GM13977 (cell line): Measurements from ENCODE around the gene KIF26A.

Experiments used
- DNase-seq: peaks from one replicate; pipeline ENCODE4 v3.0.0; 2012; ENCODE audit warnings: low spot score
- in situ Hi-C: fragments of 300-500 bp; cut with MboI; formaldehyde crosslinking; loops from one replicate; pipeline ENCODE4 v1.12.0; 2022; ENCODE audit warnings: low sequenced_read_pairs, low pct_unique_long_range_greater_than_20kb, mixed read lengths, inconsistent platforms; ENCODE audit not compliant: unreplicated experiment
- TF ChIP-seq, protein P1 (sequence below): IDR thresholded peaks from 2 replicates; pipeline ENCODE4 v1.5.1; 2012; ENCODE audit warnings: mild to moderate bottlenecking, control low read depth; ENCODE audit not compliant: insufficient read depth; ENCODE audit errors: extremely low read depth, missing control alignments

The KIF26A gene

DNA sequence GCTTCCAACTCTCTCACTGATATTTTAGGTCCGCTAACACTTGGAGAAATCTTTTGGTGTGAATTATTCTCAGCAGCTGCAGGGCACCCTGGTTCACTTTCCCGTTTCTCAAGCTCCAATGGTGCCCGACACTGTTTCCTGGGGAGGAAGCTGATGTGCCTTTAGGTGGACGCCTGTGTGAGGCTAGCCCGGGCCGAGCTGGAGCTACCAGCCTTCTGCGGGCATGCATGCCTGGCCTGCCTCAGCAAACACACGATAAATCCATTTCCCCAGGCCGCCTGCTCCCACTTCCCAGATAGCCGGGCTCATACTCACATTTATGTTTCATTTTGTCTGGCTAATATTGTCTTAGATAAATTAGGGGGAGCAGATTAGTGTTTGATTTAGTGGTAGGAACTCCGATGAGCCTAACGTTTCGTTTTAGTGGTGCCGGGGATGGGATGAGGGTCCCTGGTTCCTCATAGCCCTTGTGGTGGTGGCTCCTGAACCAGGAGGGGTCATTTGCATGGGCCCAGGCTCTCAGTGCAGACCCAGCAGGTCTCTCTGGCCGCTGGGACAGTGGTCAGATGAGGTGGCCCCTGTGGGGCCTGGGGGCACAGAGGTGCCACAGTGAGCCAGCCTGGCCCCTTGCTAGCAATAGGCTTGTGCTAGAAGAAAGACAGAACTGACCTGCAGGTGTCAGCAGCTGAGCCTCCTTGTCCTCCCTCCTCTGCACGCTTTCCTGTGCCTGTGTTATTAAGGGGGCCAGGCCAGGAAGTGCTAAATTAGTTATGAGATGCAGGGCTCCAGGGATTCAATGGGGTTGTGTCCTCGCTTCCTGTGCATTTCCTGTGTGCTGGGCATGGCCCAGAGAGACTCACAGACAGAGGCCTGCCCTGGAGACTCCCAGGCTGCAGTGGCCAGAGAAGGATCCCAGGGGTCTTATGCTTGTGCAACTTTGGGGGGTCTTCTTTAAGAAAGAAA, 88.3 kb downstream of the KIF26A start:
- TF ChIP-seq, protein P1, sequence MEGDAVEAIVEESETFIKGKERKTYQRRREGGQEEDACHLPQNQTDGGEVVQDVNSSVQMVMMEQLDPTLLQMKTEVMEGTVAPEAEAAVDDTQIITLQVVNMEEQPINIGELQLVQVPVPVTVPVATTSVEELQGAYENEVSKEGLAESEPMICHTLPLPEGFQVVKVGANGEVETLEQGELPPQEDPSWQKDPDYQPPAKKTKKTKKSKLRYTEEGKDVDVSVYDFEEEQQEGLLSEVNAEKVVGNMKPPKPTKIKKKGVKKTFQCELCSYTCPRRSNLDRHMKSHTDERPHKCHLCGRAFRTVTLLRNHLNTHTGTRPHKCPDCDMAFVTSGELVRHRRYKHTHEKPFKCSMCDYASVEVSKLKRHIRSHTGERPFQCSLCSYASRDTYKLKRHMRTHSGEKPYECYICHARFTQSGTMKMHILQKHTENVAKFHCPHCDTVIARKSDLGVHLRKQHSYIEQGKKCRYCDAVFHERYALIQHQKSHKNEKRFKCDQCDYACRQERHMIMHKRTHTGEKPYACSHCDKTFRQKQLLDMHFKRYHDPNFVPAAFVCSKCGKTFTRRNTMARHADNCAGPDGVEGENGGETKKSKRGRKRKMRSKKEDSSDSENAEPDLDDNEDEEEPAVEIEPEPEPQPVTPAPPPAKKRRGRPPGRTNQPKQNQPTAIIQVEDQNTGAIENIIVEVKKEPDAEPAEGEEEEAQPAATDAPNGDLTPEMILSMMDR: no peak
- no peak for DNase-seq
- in situ Hi-C loops: no loop called here

DNA sequence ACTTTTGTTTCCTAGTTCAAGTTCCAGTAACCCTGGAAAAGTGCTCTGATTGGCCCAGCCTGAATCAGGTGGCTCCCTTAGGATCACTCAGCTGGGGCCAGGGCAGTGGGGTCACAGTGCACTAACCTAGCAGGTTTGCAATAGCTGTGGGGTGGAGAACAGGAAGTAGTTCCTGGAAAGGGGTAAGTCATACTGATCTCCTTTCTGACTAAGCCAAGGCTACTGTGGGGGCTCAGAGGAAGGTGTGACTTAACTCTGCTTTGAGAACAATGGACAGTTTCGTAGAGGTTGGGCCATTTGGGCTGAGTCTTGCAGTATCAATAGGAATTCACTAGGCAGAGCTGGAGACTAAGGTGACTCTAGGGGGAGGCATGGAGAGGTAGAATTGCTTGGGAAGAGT, 89.4 kb downstream of the KIF26A start:
- in situ Hi-C loops: no loop called here
- TF ChIP-seq, protein P1: no peak
- no peak for DNase-seq

DNA sequence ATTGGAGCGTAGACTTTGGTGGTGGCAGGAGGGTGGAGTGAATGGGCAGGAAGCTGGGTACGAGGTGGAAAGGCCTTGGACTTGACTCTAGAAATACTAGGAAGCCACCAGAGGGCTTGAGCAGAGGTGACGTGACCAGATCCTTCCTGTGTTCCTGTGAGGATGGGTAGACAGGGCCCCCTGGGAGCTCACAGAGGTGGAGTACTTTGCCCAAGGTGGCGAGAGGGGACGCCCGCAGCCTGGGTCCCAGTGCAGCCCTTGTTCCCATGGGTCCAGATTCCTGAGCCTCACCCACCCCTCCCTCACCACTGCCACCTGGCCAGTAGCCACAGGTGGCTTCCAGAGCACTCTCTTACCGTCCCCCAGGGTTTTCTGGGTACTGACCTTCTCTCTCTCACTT, 89.8 kb downstream of the KIF26A start:
- TF ChIP-seq, protein P1: no peak
- no peak for DNase-seq
- in situ Hi-C loops: no loop called here

DNA sequence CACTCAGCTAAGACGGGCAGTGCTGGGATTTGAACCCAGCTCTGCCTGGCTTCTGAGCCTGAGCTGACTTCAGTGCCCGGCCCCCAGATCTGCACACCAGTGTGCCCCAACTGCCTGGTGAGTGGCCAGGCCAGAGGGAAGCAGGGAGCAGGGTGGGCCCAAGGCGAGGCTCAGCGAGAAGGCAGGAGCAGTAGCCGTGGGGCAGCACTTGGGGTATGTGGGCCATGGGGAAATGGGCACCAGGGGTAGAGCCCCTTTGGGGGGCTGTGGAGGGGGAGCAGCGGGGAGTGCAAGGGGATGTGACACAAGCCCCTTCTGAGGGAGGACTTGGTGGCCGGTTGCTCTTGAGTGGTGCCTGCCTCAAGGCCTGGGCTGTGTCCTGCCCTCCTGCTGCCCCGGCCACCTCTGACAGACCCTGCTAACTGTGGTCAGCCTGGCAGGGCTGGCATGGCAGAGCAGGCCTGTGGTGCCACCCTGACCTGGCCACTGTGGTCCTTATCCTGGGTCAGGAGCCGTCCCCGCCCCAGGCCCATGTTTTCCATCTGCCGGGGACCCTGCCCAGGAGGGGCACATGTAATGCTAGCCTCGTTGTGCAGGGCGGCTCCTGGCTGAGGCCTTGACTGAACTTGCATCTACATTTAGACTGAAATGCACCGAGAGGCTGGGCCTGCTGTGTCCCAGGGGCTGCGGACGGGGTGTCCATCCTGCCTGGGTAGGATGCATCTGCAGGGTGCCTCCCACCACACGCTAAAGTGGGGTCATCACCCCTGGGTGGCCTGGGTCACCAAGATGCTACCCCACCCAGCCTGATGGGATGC, 90.5 kb downstream of the KIF26A start:
- DNase-seq: no peak
- in situ Hi-C loops: no loop called here
- TF ChIP-seq, protein P1: no peak

DNA sequence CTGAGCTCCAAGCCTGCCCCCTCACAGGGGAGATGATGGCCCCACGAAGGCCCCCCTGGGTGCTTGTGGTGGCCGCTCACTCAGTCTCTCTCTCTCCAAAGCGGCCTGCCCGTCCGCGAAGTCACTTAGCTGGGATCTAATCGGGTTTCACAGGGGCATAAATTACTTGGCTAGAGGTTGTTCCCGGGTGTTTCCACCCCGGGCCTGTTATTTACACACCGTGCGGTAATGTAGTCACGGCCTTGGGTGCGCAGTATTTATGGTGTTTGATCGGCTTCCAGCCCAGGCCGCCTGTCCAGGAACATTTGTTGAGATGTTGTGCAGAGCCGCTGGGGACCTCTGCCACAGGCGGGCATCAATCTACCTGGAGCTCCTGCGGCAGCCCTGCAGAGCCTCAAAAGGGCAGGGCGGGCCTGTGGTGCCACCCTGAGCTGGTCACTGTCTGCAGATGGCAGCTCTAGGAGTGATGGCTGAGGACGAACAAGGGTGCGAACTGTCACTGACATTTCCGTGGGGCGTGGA, 91.2 kb downstream of the KIF26A start:
- no peak for DNase-seq
- TF ChIP-seq, protein P1: no peak
- in situ Hi-C loops: no loop called here

DNA sequence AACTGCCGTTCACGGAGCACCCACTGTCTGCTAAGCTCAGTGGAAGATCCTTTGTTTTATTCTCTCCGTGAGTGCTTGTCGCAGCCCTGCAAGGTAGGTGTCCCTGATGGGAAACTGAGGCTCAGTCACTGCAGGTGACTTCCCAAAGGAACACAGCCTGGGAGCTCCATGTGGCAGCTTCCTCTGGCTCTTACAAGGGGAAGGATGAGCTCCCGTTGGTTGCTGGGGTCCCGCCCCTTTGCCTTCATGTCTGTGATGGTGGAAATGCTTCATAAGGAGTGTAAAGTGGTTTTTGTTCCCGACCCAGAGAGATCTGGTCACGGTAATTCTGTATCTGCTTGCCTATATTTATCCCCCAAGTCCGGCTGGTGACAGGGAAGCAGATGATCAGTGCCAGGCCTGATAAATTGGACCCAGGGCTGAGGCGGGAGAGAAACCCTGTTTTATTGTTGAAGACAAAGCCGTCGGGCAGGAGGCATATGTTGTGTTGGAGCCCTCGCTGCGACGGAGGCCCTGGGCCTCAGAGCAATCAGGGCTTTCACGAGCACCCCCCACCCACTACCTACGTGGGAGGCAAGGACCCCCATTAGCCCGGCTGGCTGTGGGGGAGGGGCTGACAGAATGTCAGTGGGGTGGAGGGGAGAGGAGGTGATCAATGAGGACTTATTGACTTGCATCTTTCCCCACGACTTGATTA, 91.9 kb downstream of the KIF26A start:
- in situ Hi-C loops: no loop called here
- TF ChIP-seq, protein P1: no peak
- no peak for DNase-seq
